HG03175 (cell line): ENCODE data around the gene THRA.

Experiments
- ATAC-seq: cut with Tn5 transposase; IDR thresholded peaks from one replicate; pipeline ENCODE4 v1.9.1; 2021; ENCODE audit warnings: mild to moderate bottlenecking, moderate library complexity; ENCODE audit not compliant: unreplicated experiment

The THRA gene

DNA sequence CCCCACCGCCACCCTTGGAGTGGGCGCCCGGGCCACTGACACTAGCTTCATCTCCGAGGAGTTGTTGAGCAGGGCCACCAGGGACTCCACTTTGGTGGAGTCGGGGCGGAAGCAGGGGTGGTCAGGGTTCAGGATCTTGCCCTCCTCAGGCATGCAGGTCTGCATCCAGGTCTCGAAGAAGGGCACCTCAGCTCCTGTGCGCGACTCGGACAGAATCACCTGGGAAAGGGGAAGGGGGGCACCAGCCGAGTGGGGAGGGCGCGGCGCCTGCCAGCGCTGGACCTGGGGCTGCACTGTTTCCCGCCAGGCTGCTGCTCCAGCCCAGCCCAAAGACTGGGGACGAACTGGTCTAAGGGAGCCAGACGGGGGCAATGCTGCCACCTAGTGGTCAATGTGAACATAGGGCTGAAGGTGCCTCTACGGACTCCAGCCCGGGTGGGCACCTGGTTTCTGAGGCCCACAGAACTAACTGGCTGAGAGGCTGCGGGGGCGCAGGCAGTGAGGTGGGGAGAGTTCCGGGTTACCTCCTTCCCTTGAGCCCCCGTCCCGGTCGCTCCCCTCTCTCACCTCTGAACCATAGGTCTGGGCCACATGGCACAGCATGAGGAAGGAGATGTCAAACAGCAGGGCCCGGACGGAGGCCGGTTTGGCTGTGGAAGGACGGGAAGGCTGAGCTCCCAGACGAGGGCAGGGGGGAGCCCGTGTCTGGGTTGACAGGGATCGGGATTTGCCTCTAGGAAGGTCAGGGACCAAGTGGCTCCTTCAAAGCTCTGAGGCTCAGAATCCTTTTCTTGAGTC, 35.8 kb upstream of the THRA start:
- ATAC-seq = no peak

DNA sequence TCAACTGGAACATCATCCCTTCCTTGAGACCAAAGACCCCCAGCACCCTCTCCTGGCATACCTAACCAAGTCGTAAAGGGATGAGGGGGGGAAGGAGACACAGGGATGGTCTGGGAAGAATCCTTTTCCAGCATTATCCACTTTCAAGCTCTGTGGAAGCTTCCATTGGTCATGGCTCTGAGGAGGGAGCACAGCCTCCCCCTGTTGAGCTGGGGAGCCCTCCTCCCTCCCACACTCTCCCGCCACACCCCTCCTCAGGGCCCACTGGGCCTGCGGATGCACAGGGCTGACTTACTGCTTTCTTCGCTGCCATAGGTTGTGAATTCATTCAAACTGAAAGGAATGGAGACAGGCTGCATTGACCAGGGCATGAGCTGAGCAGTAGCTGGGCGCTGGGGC, 35.2 kb upstream of the THRA start:
- no peak for ATAC-seq

DNA sequence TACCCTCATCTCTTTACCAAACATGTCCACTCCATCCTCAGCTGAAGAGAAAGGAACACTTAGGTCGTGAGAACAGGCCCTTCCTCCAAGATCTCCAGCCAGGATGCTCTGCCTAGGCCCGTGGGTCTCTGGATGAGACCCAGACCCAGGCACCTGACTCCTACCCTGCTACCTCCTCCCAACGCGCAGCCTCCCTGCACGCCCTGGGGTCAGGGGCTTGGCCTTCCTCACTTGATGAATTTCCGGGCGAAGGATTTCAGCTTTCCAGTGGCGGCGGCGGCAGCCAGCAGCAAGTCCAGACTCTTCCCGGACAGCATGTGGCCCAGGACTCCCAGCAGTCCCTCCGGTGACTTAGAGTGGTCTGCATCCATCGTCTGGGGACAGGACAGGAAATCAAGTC, 34.2 kb upstream of the THRA start:
- no peak for ATAC-seq

DNA sequence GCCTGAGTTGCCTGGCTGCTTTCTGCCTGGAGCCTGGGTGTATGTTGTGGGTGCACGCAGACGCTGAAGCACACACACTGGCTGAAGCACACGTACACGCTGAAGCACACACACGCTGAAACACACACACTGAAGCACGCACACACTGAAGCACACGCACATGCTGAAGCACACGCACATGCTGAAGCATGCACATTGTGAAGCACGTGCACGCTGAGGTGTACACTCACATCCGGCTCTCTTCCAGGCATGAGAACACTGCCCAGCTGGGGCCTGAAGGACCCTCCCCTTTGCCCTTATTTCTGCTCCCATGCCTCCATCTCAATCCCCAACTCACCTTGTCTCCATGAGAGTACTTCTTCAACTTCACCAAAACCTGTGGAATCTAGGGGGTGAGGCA, 31.1 kb upstream of the THRA start:
- ATAC-seq = no peak

DNA sequence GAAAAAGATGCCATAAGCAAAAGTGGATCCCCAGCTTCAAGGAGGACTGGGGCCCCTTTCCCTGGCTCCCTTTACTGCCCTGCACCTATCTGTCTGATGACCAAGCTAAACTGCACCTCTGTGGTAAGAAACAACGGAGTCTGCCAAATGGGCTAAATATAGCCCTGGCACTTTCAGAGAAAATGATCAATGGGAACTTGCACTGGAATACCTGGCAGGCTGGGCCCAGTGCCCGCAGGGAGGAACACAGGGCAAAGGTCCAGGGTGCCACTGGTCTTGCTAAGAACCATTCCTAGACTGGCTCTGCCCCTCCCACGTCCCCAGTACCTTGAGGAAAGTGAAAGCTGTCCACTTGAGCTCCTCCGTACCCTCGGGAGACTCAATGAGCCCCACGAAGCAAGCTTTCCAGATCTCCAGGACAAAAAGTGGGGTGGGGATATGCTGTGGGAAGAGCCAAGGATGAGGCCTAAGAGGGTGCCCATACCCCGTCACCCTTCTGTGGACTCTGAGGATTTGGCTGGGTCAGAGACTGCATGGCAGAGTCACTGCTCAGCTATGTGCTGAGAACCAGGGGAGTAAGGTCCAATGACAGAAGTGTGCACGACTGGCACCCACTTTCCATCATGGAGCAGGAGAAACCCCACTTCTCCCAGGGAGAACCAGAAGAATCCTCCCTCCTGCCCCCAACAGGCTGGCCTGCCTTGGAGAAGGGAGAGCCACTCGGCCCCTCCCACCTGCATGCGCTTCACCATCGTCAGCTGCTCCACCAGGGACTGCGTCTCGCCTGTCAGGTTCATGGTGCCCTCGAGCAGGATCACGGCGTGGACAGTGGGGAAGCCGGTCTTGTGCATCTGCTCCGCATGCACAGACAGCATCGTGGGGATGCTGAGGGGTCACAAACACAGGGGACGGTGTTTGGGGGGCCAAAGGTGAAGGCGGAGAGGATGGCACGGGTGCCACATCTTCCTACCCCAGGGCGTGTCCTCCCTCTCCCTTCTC, 30.1 kb upstream of the THRA start:
- ATAC-seq = no peak

DNA sequence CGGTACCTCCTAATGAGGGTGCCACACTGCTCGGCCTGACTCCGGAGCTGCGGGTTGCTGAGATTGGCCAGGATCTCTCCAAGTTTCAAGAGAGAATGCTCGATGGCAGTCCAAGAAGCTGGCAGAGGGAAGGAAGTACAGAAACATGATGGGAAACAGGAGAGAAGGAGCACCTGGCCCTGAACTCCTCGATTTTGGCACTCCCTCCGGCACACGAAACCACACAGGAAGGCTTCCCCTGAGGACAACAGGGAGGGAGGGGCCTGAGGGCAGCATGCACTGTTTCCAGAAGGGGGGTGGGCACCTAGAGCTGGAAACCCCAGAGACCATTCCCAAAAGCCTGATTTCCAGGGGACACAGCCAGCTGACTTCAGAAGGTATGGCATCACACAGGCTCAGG, 29.4 kb upstream of the THRA start:
- no peak for ATAC-seq

DNA sequence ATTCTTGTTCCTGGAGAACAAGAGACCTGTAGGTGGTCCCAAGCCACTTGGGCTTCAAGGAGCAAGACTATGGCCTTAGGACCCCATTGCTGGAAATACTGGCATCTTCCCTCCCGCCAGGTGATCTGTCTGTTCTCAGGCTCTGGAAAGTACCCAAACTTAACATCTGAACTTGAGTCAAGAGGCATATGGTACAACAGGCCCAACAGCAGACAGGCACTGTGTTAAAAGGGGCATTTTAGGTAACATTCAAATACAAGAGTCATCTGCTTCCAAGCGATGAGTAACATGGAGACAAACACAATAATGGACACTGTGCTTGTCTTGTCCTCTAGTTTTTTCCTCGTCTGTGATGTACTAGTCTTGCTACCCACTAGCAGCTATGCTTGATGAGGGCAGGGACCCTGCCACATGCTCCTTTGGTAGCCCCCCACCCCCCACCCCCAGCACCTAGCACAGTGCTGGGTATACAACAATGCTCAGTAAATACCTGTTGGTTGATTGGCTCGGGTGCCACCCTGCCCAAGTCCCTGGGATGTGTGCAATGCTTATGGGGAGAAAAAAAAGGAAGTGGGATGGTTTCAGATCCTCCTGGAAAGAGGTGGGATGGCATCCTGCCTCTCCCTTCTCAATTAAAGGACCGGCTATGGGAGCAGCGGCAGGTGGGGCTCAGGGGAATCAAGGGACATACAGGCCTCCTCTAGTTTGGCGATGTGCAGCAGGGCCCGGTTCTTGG, 28.2 kb upstream of the THRA start:
- no peak for ATAC-seq

DNA sequence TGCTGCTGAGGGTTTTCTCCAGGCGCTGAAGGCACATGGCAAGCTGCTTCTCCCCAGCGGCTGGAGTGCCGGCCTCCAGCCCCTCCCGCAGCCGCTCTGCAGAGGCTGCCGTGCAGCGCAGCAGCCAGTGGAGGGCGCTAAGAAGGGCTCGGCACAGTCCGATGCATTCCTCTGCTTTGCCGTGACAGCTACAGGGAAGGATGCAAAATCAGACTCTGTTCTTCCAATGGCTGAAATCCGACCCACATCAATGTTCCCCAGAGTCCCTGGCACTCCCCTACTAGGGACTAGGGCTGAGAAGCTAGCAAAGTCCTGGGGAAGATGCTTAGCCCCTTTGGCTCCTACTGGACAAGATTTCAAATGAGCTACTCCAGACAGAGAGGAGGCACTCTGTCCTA, 27.6 kb upstream of the THRA start:
- ATAC-seq = no peak

DNA sequence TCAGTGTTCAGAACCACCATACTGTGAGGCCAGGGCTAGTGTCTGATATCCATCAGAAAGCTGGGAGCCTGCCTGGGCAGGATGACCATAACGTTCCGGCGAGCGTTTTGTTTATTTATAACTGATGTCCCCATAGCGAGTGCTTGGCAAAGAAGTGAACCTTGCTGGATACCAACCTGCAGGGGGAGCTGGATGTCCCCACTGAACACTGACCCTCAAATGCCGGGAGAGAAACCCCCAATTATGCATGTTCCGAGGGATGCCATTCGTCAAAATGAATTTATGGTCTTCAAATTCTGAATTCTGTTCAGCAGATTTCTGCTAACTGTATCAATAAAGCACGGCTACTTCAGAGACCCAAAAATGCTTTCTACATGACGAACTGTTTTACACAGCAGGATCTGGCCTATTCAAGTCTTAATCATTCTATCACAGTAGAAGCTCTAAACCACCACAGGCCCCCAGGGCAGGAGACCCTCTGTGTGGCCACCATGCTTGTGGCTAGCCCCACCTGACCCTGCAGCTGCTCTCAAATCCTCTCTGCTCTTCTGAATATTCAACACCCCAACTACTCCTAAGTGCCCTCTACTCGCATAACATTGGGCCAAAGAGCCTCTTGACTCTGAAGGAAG, 23.8 kb upstream of the THRA start:
- ATAC-seq = no peak

DNA sequence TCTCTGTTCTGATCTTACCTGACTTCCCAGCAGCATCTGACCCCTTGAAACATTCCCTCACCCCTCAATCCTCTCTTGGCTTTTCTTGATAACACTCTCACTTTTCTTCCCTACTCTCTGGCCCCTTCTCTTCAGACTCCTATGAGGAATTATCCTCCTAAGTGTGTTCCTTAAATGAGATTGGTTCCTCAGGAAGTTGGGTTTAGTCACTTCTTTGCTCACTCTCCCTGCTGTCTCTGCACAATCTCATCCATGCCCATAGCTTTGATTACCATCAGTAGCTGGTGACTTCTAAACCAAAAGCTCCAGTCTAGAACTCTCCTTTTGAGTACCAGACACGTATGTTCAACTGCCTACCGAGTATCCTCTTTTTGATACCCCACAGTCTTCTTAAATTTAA, 21.6 kb upstream of the THRA start:
- no peak for ATAC-seq

DNA sequence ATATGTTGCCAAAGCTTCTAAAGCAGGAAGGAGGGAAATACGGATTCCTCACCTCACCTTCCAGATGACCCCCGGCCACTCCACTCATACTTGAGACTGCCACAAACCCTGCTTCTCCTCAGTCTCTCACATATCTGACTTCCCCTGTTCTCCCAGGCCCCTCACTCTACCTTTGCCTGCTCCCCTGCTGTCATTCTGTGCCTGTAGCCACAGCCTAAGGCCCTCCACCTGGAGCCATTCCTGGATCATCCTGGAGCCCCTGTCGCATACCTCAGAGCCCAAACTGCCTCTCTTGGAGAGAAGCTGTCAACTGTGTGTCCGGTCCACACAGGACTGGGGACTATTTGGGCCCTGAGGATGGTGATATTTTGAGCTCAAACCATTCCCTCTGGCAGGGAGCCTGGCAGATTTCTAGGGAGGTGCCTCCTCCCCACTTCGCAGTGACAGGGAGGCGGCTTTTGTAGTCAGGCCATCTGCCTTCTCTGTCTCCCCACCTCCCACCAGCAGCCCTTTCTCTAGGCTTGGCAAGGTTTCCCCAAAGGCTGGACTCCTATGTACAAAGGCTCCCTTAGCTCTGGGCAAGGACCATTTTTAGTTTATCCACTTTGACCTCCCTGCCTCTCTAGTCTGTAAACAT, 6.3 kb upstream of the THRA start:
- ATAC-seq = no peak

DNA sequence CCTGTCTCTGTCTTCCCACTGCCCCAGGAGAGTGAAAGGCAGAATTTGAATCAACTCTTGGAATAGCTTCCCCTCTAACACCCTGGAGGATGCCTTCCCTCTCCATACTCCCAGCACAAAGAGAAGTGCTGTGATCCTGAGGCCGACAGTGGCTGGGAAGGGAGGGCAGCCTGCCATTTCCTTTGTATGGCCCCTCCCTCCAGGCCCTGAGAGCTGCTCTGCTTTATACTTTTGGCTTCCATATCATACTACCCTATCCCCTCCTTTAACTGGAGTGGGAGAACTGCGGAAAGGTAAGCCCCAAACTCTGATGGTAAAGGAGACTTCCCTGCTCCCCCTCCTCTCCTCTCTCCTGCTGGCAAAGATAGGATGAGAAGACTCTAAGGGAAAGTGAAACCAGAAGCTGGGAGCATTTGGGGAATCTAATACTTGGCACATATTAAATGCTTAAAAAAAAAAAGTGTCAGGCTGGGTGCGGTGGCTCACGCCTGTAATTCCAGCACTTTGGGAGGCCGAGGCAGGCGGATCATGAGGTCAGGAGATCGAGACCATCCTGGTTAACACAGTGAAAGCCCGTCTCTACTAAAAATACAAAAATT, 4.5 kb upstream of the THRA start:
- ATAC-seq = no peak

DNA sequence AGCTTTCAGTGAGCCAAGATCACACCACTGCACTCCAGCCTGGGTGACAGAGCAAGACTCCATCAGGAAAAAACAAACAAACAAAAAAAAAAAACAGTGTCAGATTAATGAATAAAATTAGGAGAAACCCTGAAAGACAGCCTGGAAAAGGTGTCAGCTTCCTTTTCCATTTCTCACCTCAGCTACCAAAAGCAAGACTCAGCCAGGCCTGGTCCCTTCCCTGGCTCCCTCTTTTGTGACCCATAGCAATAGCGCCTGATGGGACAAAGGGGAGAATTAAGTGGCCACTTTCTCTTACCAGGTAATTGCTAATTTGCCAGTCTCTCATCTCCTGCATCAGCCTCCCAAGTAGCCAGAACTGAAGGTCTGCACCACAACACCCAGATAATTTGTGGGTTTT, 3.9 kb upstream of the THRA start:
- no peak for ATAC-seq

DNA sequence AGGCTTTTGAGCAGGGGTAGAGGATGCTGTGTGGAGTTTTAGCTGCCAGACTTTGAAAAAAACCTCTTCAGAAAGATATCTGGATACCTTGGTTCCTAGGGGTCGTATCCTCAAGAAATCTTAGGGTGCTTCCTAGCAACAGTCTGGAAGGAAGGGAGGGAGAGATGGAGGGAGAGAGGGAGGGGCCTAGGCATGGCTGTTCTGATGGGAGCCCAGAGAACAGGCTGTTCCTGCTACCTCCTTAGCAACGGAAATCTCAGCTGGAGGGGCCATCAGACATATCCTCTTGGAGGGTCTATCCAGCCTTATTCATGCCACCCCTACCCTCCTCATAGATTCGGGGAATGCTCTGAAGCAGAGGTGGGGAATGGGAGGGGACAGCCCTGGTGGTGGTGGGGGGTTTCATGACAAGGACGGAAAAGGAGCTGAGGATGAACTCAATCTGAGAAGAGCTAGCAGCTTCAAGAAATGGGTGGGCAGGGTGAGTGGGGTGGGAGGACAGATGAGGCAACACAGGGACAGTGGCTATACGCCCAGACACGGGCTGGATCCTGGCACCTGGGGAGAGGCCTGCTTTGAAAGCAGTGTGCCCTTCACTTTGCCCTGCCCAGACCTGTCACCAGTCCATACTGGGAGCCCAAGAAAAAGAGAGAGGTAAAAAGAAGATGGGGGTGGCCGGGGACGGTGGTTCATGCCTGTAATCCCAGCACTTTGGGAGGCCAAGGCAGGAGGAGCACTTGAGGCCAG, 2.9 kb upstream of the THRA start:
- no peak for ATAC-seq

DNA sequence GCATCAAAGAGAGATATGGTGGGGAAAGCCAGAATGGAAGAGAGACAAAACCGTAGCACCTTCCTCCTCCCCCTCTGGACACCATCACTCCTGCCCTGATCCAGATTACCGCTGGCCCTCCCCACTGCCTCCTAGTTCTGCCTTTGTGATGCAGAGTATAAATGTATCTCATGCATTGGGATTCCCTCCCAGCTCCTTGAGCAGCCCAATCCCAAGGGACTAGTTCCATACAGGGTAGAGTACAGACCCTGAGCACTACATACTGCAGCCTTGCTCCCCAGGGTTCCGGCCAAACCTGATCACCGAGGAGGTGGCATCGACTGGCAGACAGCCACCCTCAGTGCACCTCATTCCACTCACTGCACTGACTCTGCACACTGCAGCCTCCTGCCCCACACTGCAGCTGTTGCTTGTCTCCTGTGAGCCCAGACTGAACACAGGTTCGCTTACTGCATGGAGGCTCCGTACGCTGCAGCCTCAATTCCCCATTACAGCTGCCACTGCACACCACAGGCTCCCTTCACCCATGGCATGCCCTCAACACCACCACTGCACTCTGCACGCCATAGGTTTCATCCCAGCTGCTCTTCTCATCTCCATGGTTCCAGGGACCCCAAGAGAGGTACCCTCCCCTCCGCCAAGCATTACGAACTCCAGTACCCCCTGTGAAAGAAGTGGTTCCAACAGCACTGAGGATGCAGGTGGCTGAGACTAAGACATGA, 1.7 kb upstream of the THRA start:
- no peak for ATAC-seq

DNA sequence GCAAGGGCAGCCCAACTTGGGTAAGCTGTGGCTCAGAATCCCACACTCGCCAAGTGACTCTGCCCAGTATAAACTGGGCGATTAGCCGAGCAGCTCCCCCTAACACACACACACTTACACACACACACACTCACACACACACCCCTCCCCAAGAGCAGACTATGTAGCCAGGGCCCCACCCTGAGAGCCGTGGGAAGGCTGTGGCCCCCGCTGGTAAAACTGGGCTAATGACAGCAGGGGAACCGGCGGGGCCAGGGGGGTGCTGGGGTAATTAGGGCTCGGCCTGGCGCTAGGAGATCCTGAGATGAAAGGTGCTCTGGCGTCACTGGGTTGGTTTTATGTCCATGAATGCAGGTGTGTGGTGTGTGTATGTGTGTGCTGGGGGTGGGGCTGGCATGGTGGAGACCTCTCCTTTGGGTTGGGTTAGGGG, 1.1 kb upstream of the THRA start:
- ATAC-seq = no peak

DNA sequence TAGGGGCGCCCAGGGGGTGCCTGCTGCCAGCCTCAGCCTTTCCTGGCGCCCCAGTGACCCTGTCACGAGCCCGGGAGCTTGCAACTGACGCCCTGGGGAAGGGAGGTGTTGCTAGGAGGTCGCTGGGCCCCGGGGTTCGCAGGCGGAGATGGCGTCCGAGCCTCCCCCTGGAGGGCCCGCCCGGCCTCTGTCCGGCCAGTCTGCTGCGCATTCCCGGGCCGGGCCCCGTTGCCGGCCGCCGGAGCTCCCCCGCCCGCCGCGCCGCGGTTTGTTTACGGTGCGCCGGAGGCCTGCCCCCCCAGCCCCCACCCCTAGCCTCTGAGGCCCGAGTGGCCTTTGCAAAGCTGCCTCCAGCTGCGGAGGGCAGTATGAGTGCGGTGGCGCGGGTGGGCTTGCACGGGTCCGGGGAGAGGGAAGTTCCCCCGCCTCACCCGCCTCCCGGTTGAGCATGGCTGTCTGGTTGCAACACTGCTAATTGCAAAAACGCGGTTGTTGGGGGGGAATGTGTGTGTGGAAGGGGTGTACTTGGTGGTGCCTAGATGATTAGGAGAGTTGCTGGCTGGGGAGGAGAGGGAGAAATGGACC, 514 bp downstream of the THRA start:
- peak; percentile 32 for ATAC-seq

DNA sequence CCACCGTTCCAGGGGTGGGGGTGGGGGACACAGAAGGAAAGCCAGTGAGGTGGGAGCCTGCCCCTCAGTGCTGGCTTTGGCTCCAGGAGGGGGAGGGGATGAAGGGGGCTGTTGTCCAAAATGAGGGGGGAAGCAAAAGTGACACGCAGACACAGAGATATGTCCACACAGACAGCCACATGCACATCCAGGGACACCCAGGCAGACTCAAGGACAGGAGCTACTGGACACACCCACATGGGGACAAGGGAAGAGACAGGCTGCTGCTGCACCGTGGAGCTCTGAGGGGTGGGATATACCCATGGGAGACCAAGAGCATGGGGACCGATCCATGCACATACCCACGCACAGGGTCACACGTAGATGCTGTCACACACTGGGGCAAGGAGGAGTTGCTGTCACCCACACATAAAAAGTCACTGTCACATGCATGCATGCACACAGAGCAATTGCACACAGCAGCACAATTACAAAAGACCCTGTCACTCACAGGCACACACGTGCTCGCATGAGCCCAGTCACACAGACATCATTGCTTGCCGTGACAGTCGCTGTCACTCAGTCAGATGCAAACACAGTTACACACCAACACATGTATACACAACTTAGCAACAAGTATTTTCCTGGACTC, 1.3 kb downstream of the THRA start:
- no peak for ATAC-seq
